Neural progenitor cell (in vitro differentiated cells): ENCODE measurements around the gene SCGB1D4.

Experiments used
- EZH2 ChIP-seq: fragments of 200-600 bp; sonication (generic); IDR thresholded peaks from 2 replicates; pipeline ENCODE4 v1.6.1; 2017; ENCODE audit warnings: antibody characterized with exemption, mild to moderate bottlenecking, moderate library complexity
- TF ChIP-seq, protein P1 (sequence below): fragments of 200-600 bp; sonication (generic); IDR thresholded peaks from 2 replicates; pipeline ENCODE4 v1.5.1; 2017; ENCODE audit warnings: antibody characterized with exemption, mild to moderate bottlenecking

DNA sequence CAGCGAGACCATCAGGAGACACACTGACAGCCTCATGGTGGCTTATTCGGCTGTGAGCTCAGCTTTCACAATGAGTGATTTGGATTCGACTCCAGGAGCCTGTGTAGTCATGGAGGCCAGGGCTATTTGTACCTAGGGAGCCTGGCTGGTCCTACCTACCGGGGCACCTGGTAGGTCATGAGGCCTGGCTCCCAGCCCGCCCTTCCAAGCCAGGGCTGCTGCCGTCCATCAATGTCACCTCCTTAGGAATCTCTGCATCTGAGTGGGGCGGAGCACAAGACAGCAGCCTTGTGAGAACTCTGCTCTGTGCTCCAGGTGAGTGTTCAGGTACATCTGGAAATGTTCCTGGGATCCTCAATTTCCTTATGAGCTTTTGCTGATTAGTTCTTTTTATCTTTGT lies at the start of gene SCGB1D4:
- TF ChIP-seq EZH2: no peak
- TF ChIP-seq, protein P1, sequence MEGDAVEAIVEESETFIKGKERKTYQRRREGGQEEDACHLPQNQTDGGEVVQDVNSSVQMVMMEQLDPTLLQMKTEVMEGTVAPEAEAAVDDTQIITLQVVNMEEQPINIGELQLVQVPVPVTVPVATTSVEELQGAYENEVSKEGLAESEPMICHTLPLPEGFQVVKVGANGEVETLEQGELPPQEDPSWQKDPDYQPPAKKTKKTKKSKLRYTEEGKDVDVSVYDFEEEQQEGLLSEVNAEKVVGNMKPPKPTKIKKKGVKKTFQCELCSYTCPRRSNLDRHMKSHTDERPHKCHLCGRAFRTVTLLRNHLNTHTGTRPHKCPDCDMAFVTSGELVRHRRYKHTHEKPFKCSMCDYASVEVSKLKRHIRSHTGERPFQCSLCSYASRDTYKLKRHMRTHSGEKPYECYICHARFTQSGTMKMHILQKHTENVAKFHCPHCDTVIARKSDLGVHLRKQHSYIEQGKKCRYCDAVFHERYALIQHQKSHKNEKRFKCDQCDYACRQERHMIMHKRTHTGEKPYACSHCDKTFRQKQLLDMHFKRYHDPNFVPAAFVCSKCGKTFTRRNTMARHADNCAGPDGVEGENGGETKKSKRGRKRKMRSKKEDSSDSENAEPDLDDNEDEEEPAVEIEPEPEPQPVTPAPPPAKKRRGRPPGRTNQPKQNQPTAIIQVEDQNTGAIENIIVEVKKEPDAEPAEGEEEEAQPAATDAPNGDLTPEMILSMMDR: no peak
